Activated CD4-positive, alpha-beta memory T cell treated with anti-CD3 and anti-CD28 coated beads for 36 hours (primary cell): ENCODE measurements around the gene IL17REL. TPM values are rescaled to one million over a fixed set of nuclear protein-coding genes. Genes with fewer than 3 reads are reported as not detected.
"Not testable (repeated sequence)": the region's sequence is repeated elsewhere in the genome, so short reads cannot be mapped to it uniquely, and the experiment has no call there.

Experiments used
- CTCF ChIA-PET: fragments of 350-600 bp; sonication (Branson Sonifier 250); formaldehyde crosslinking; loops from one replicate; lab custom pipeline; 2021; ENCODE audit warnings: antibody characterized with exemption, inconsistent platforms; lab: Charles Lee
- POLR2A ChIA-PET: fragments of 350-600 bp; sonication (Branson Sonifier 250); formaldehyde crosslinking; loops from one replicate; lab custom pipeline; 2021; ENCODE audit warnings: antibody characterized with exemption; lab: Charles Lee
- DNase-seq: peaks from one replicate; pipeline ENCODE4 v3.0.0-alpha.2; 2020
- H3K27ac Mint-ChIP-seq: one replicate; pipeline ENCODE4 v1.8.0; 2021; ENCODE audit warnings: mixed read lengths
- H3K27me3 Mint-ChIP-seq: one replicate; pipeline ENCODE4 v1.8.0; 2021; ENCODE audit warnings: mixed read lengths
- H3K36me3 Mint-ChIP-seq: one replicate; pipeline ENCODE4 v1.8.0; 2021; ENCODE audit warnings: mixed read lengths
- H3K4me1 Mint-ChIP-seq: one replicate; pipeline ENCODE4 v1.8.0; 2021; ENCODE audit warnings: low read depth, mixed read lengths
- H3K4me3 Mint-ChIP-seq: one replicate; pipeline ENCODE4 v1.8.0; 2021; ENCODE audit warnings: mild to moderate bottlenecking, mixed read lengths
- H3K9me3 Mint-ChIP-seq: one replicate; pipeline ENCODE4 v1.8.0; 2021; ENCODE audit warnings: mixed read lengths
- intact Hi-C: fragments of 100-400 bp; cut with micrococcal nuclease; formaldehyde crosslinking; loops from one replicate; pipeline ENCODE4 v1.15.1; 2023
- total RNA-seq, 2 experiments: library from RNA; stranded (reverse); gene quantifications; one replicate each; pipeline ENCODE4 v1.2.3, GENCODE V29; 2021

IL17REL gene
- total RNA-seq, 2 experiments from 2014 or later = 0.73 to 1.1 TPM

GRCh38 chr22:49991907-49992533 lies 20.5 kb downstream of the IL17REL start:
- H3K9me3 Mint-ChIP-seq = peaks cover 19% of the 10 kb centered on the region
- DNase-seq = no peak
- H3K36me3 Mint-ChIP-seq = peaks cover 6% of the 10 kb centered on the region
- peaks cover 4% of the 10 kb centered on the region for H3K4me1 Mint-ChIP-seq
- no peak overlapping the region for H3K4me3 Mint-ChIP-seq
- H3K27ac Mint-ChIP-seq = no peak overlapping the region
- H3K27me3 Mint-ChIP-seq = no peaks in the 10 kb centered on the region
- intact Hi-C loops = no loop called here
- ChIA-PET POLR2A (no interaction called here), CTCF (interaction anchor here (0.7 to 8.7 kb wide), 9 partner anchors 10 to 61 kb away, joined by 3 to 119 read pairs (median 12); no protein-coding TSS in a partner anchor)

GRCh38 chr22:49991167-49991566 lies 21.4 kb downstream of the IL17REL start:
- H3K9me3 Mint-ChIP-seq = peaks cover 28% of the 10 kb centered on the region
- ChIA-PET POLR2A (no interaction called here), CTCF (interaction anchor here (0.6 to 8.7 kb wide), 5 partner anchors 11 to 164 kb away, joined by 3 to 119 read pairs (median 12); no protein-coding TSS in a partner anchor)
- no peaks in the 10 kb centered on the region for H3K27me3 Mint-ChIP-seq
- no peak for DNase-seq
- H3K27ac Mint-ChIP-seq = no peak overlapping the region
- intact Hi-C loops = no loop called here
- H3K4me1 Mint-ChIP-seq = peaks cover 4% of the 10 kb centered on the region
- H3K4me3 Mint-ChIP-seq = no peak overlapping the region
- peaks cover 6% of the 10 kb centered on the region for H3K36me3 Mint-ChIP-seq

- H3K27me3 Mint-ChIP-seq, POLR2A ChIA-PET, DNase-seq, H3K4me1 Mint-ChIP-seq, H3K4me3 Mint-ChIP-seq, intact Hi-C loops, H3K27ac Mint-ChIP-seq, H3K36me3 Mint-ChIP-seq: not testable (repeated sequence)
- CTCF ChIA-PET = interaction anchor here (1.3 to 8.7 kb wide), 2 partner anchors 41 to 59 kb away, joined by 8 to 119 read pairs; no protein-coding TSS in a partner anchor
- peaks cover 38% of the 10 kb centered on the region for H3K9me3 Mint-ChIP-seq
These were observed 22.7 kb downstream of the IL17REL start for GRCh38 chr22:49989826-49990225.

GRCh38 chr22:49986325-49986724 lies 26.2 kb downstream of the IL17REL start:
- DNase-seq = no peak
- no peak overlapping the region for H3K4me3 Mint-ChIP-seq
- H3K27ac Mint-ChIP-seq = no peak overlapping the region
- CTCF ChIA-PET = interaction anchor here (1.8 kb wide), 1 partner anchor 44 kb away, joined by 6 read pairs; no protein-coding TSS in a partner anchor
- intact Hi-C loops = no loop called here
- POLR2A ChIA-PET = no interaction called here
- peaks cover 9% of the 10 kb centered on the region for H3K36me3 Mint-ChIP-seq
- peaks cover 40% of the 10 kb centered on the region for H3K9me3 Mint-ChIP-seq
- H3K27me3 Mint-ChIP-seq = peaks cover 4% of the 10 kb centered on the region
- peaks cover 8% of the 10 kb centered on the region for H3K4me1 Mint-ChIP-seq

- Mint-ChIP-seq H3K36me3 (peaks cover 20% of the 10 kb centered on the region), H3K27ac (no peak overlapping the region), H3K4me1 (peaks cover 24% of the 10 kb centered on the region), H3K27me3 (peaks cover 4% of the 10 kb centered on the region), H3K4me3 (no peak overlapping the region), H3K9me3 (peaks cover 49% of the 10 kb centered on the region)
- peak; percentile 48 for DNase-seq
- intact Hi-C loops = no loop called here
- ChIA-PET CTCF (interaction anchor here (0.6 to 3.2 kb wide), 7 partner anchors 9 to 207 kb away, joined by 3 to 19 read pairs (median 5); partner anchors contain the start of gene PIM3), POLR2A (interaction anchor here (1.1 kb wide), 1 partner anchor 21 kb away, joined by 3 read pairs; no protein-coding TSS in a partner anchor)
These were observed 29.2 kb downstream of the IL17REL start for GRCh38 chr22:49983148-49984042.

GRCh38 chr22:49981799-49982198 lies 30.8 kb downstream of the IL17REL start:
- DNase-seq, H3K4me3 Mint-ChIP-seq, H3K27ac Mint-ChIP-seq, H3K27me3 Mint-ChIP-seq, intact Hi-C loops: not testable (repeated sequence)
- H3K4me1 Mint-ChIP-seq = peaks cover 29% of the 10 kb centered on the region
- CTCF ChIA-PET = interaction anchor here (0.7 to 3.2 kb wide), 3 partner anchors 11 to 49 kb away, joined by 3 to 19 read pairs (median 12); no protein-coding TSS in a partner anchor
- POLR2A ChIA-PET = interaction anchor here (1.1 to 1.3 kb wide), 2 partner anchors 11 to 48 kb away, joined by 3 read pairs; no protein-coding TSS in a partner anchor
- H3K9me3 Mint-ChIP-seq = peaks cover 50% of the 10 kb centered on the region
- H3K36me3 Mint-ChIP-seq = peaks cover 25% of the 10 kb centered on the region

GRCh38 chr22:49979587-49980264 lies 32.8 kb downstream of the IL17REL start:
- intact Hi-C loops = loop anchor here (2.0 kb wide), 1 partner anchor 51 kb away; no protein-coding TSS in a partner anchor
- ChIA-PET POLR2A (interaction anchor here (0.6 to 1.0 kb wide), 3 partner anchors 18 to 109 kb away, joined by 3 to 6 read pairs (median 5); no protein-coding TSS in a partner anchor), CTCF (interaction anchor here (0.7 to 5.3 kb wide), 16 partner anchors 9 to 213 kb away, joined by 3 to 53 read pairs (median 6); no protein-coding TSS in a partner anchor)
- DNase-seq = peak; percentile 68
- H3K36me3 Mint-ChIP-seq = peaks cover 30% of the 10 kb centered on the region
- H3K27ac Mint-ChIP-seq = peak overlapping the region; percentile 83
- peaks cover 36% of the 10 kb centered on the region for H3K9me3 Mint-ChIP-seq
- peaks cover 44% of the 10 kb centered on the region for H3K4me1 Mint-ChIP-seq
- peaks cover 4% of the 10 kb centered on the region for H3K27me3 Mint-ChIP-seq
- peak overlapping the region; percentile 42 for H3K4me3 Mint-ChIP-seq

GRCh38 chr22:49977578-49977977 lies 35.0 kb downstream of the IL17REL start:
- no peak overlapping the region for H3K4me3 Mint-ChIP-seq
- CTCF ChIA-PET = interaction anchor here (0.9 to 5.3 kb wide), 3 partner anchors 16 to 53 kb away, joined by 3 to 53 read pairs (median 6); no protein-coding TSS in a partner anchor
- peaks cover 34% of the 10 kb centered on the region for H3K9me3 Mint-ChIP-seq
- H3K36me3 Mint-ChIP-seq = peaks cover 26% of the 10 kb centered on the region
- H3K27ac Mint-ChIP-seq = no peak overlapping the region
- POLR2A ChIA-PET = no interaction called here
- peaks cover 2% of the 10 kb centered on the region for H3K27me3 Mint-ChIP-seq
- DNase-seq = peak; percentile 8
- H3K4me1 Mint-ChIP-seq = peaks cover 38% of the 10 kb centered on the region
- intact Hi-C loops = loop anchor here (2.0 kb wide), 3 partner anchors 15 to 139 kb away; no protein-coding TSS in a partner anchor

- intact Hi-C loops = loop anchor here (2.0 kb wide), 3 partner anchors 14 to 138 kb away; no protein-coding TSS in a partner anchor
- peak overlapping the region; percentile 92 for H3K27ac Mint-ChIP-seq
- H3K4me1 Mint-ChIP-seq = peaks cover 36% of the 10 kb centered on the region
- H3K9me3 Mint-ChIP-seq = peaks cover 31% of the 10 kb centered on the region
- DNase-seq = peak; percentile 81
- H3K36me3 Mint-ChIP-seq = peaks cover 26% of the 10 kb centered on the region
- ChIA-PET POLR2A (interaction anchor here (0.6 to 1.2 kb wide), 3 partner anchors 14 to 41 kb away, joined by 4 to 8 read pairs (median 4); no protein-coding TSS in a partner anchor), CTCF (interaction anchor here (0.6 to 5.3 kb wide), 6 partner anchors 14 to 54 kb away, joined by 3 to 53 read pairs (median 6); no protein-coding TSS in a partner anchor)
- H3K27me3 Mint-ChIP-seq = no peaks in the 10 kb centered on the region
- peak overlapping the region; percentile 6 for H3K4me3 Mint-ChIP-seq
These were observed 36.0 kb downstream of the IL17REL start for GRCh38 chr22:49976439-49977175.
